ENCODE data around the gene ARHGAP26.

The ARHGAP26 gene

DNA sequence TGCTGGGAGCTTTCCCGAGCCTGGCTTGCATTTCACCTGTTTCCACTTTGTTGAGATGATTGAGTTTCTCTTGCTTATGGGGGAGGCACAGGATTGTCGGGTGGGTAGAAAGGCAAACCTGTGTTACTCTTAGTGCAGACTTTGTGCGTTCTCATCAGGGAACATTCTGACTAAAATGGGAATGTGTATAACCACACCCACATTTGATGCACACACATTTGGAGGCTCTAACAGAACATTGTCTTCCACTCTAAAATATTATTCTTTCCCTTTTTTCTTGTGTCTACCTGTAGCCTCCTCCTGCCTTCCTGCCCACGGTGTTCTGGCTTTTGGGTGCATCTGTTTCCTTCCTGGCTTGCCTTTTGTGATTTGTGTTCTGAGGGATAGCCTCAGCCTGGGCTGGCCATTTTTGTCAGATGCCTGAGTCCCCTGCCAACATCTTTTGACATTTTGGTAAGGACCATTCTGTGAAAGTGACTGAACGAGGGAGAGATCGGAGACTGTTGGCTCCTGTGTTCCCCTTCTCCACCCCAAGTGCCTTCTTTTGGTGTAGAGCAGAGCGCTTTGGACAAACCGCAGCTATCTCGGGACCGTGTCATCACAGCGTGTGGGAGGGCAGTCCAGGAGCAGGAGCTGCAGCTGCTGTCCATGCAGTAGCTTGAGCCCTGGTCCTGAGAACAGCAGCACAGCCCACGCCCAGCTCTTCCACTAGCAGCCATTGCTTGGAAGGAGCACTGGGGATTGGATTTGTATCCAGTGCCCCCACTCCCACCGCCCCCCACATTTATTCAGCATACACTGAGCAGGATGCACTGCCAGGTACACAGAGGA, 101.4 kb downstream of the ARHGAP26 start:
- CTCF ChIA-PET = interaction anchor here (0.9 to 6.1 kb wide), 7 partner anchors 9 to 158 kb away, joined by 3 to 118 read pairs (median 13); partner anchors contain the start of gene ARHGAP26
- no peak for DNase-seq
- no peak overlapping the region for H3K27ac Mint-ChIP-seq
- H3K4me1 Mint-ChIP-seq = peaks cover 8% of the 10 kb centered on the region
- no peaks in the 10 kb centered on the region for H3K27me3 Mint-ChIP-seq
- no peak overlapping the region for H3K4me3 Mint-ChIP-seq
- no peaks in the 10 kb centered on the region for H3K36me3 Mint-ChIP-seq
- H3K9me3 Mint-ChIP-seq = no peaks in the 10 kb centered on the region

- H3K36me3 Mint-ChIP-seq = no peaks in the 10 kb centered on the region
- H3K9me3 Mint-ChIP-seq = no peaks in the 10 kb centered on the region
- DNase-seq = no peak
- H3K4me1 Mint-ChIP-seq = peaks cover 1% of the 10 kb centered on the region
- H3K27ac Mint-ChIP-seq = no peak overlapping the region
- CTCF ChIA-PET = interaction anchor here (2.7 to 6.1 kb wide), 2 partner anchors 16 to 123 kb away, joined by 13 to 118 read pairs; no protein-coding TSS in a partner anchor
- H3K27me3 Mint-ChIP-seq = no peaks in the 10 kb centered on the region
- H3K4me3 Mint-ChIP-seq = no peak overlapping the region
Observed at GRCh38 chr5:142872217-142872616, 102.0 kb downstream of the ARHGAP26 start.

DNA sequence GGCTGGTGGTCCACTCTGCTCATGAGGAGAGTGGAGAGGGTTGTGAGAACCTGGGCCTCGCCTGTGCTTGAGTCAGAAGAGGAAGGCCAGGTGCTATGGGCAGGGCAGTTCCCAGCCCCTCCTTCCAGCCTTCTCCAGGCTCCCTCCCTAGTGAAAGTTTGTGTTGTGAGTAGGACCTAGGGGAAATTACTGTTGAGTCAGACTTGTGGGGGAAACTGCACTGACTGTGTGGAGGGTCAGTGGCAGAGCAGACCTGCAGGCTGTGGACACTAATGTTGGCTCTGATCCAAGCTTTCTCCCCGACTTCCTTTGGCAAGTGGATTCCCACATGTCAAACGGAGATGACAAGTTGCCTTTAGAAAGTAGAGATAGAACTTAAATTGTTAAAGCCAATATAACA, 102.6 kb downstream of the ARHGAP26 start:
- H3K9me3 Mint-ChIP-seq = no peaks in the 10 kb centered on the region
- H3K36me3 Mint-ChIP-seq = no peaks in the 10 kb centered on the region
- H3K4me1 Mint-ChIP-seq = no peaks in the 10 kb centered on the region
- CTCF ChIA-PET = interaction anchor here (1.2 to 12.9 kb wide), 3 partner anchors 8 to 157 kb away, joined by 6 to 217 read pairs (median 15); no protein-coding TSS in a partner anchor
- H3K4me3 Mint-ChIP-seq = no peak overlapping the region
- H3K27me3 Mint-ChIP-seq = no peaks in the 10 kb centered on the region
- DNase-seq = no peak
- no peak overlapping the region for H3K27ac Mint-ChIP-seq

- DNase-seq = no peak
- H3K27me3 Mint-ChIP-seq = no peaks in the 10 kb centered on the region
- no peaks in the 10 kb centered on the region for H3K4me1 Mint-ChIP-seq
- CTCF ChIA-PET = interaction anchor here (0.7 to 12.9 kb wide), 7 partner anchors 9 to 233 kb away, joined by 3 to 217 read pairs (median 5); no protein-coding TSS in a partner anchor
- H3K4me3 Mint-ChIP-seq = no peak overlapping the region
- no peaks in the 10 kb centered on the region for H3K36me3 Mint-ChIP-seq
- H3K27ac Mint-ChIP-seq = no peak overlapping the region
- no peaks in the 10 kb centered on the region for H3K9me3 Mint-ChIP-seq
Observed at GRCh38 chr5:142873831-142874230, 103.7 kb downstream of the ARHGAP26 start.

GRCh38 chr5:142874540-142874939, 104.4 kb downstream of the ARHGAP26 start:
- H3K27ac Mint-ChIP-seq = no peak overlapping the region
- H3K4me3 Mint-ChIP-seq = no peak overlapping the region
- H3K36me3 Mint-ChIP-seq = no peaks in the 10 kb centered on the region
- H3K4me1 Mint-ChIP-seq = no peaks in the 10 kb centered on the region
- CTCF ChIA-PET = interaction anchor here (0.6 to 12.9 kb wide), 7 partner anchors 9 to 234 kb away, joined by 3 to 217 read pairs (median 3); partner anchors contain the start of gene ARHGAP26
- no peaks in the 10 kb centered on the region for H3K9me3 Mint-ChIP-seq
- no peak for DNase-seq
- no peaks in the 10 kb centered on the region for H3K27me3 Mint-ChIP-seq

GRCh38 chr5:142875936-142876335, 105.8 kb downstream of the ARHGAP26 start:
- CTCF ChIA-PET = interaction anchor here (0.8 to 12.9 kb wide), 5 partner anchors 12 to 220 kb away, joined by 3 to 217 read pairs (median 13); no protein-coding TSS in a partner anchor
- Mint-ChIP-seq H3K4me1 (no peaks in the 10 kb centered on the region), H3K36me3 (no peaks in the 10 kb centered on the region), H3K4me3 (no peak overlapping the region), H3K9me3 (no peaks in the 10 kb centered on the region), H3K27me3 (no peaks in the 10 kb centered on the region), H3K27ac (no peak overlapping the region)
- DNase-seq = no peak

GRCh38 chr5:142876817-142877216, 106.6 kb downstream of the ARHGAP26 start:
- no peaks in the 10 kb centered on the region for H3K27me3 Mint-ChIP-seq
- H3K27ac Mint-ChIP-seq = no peak overlapping the region
- no peak overlapping the region for H3K4me3 Mint-ChIP-seq
- CTCF ChIA-PET = interaction anchor here (1.1 to 12.9 kb wide), 5 partner anchors 12 to 221 kb away, joined by 3 to 217 read pairs (median 5); no protein-coding TSS in a partner anchor
- no peaks in the 10 kb centered on the region for H3K36me3 Mint-ChIP-seq
- no peaks in the 10 kb centered on the region for H3K4me1 Mint-ChIP-seq
- DNase-seq = no peak
- H3K9me3 Mint-ChIP-seq = no peaks in the 10 kb centered on the region

DNA sequence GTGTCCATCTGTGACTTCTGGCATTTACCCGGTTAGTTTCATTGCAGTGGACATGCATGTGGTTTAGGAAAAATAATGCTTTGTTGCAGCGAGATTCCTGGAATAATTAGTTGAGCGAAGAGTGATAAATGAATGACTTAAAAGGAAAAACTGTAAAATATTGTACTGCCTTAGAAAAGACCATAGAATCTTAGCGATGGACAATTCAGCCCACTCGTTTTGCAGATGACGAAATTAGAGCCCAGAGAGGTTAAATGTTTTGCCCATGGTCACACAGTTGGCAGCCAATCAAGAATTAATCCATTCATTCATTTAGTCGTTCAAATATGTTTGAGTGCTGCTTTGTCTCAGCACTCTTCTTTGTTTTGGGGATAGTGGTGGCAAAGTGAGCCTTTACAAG, 107.9 kb downstream of the ARHGAP26 start:
- Mint-ChIP-seq H3K36me3 (no peaks in the 10 kb centered on the region), H3K4me3 (no peak overlapping the region), H3K9me3 (no peaks in the 10 kb centered on the region), H3K4me1 (no peaks in the 10 kb centered on the region), H3K27me3 (no peaks in the 10 kb centered on the region), H3K27ac (no peak overlapping the region)
- no peak for DNase-seq
- CTCF ChIA-PET = interaction anchor here (1.1 to 12.9 kb wide), 5 partner anchors 11 to 162 kb away, joined by 3 to 217 read pairs (median 21); no protein-coding TSS in a partner anchor

- no peak overlapping the region for H3K4me3 Mint-ChIP-seq
- H3K27ac Mint-ChIP-seq = no peak overlapping the region
- no peak for DNase-seq
- no peaks in the 10 kb centered on the region for H3K4me1 Mint-ChIP-seq
- no peaks in the 10 kb centered on the region for H3K9me3 Mint-ChIP-seq
- H3K36me3 Mint-ChIP-seq = no peaks in the 10 kb centered on the region
- CTCF ChIA-PET = interaction anchor here (0.7 to 12.9 kb wide), 14 partner anchors 8 to 180 kb away, joined by 3 to 217 read pairs (median 15); no protein-coding TSS in a partner anchor
- no peaks in the 10 kb centered on the region for H3K27me3 Mint-ChIP-seq
Observed at GRCh38 chr5:142878638-142879037, 108.5 kb downstream of the ARHGAP26 start.

GRCh38 chr5:142881076-142881783, 111.1 kb downstream of the ARHGAP26 start:
- Mint-ChIP-seq H3K4me3 (no peak overlapping the region), H3K27me3 (no peaks in the 10 kb centered on the region), H3K36me3 (peaks cover 2% of the 10 kb centered on the region), H3K9me3 (no peaks in the 10 kb centered on the region), H3K4me1 (no peaks in the 10 kb centered on the region), H3K27ac (no peak overlapping the region)
- no peak for DNase-seq
- CTCF ChIA-PET = interaction anchor here (0.9 to 12.9 kb wide), 22 partner anchors 8 to 183 kb away, joined by 3 to 217 read pairs (median 5); partner anchors contain the start of gene ARHGAP26

- Mint-ChIP-seq H3K4me1 (no peaks in the 10 kb centered on the region), H3K27ac (no peak overlapping the region), H3K9me3 (no peaks in the 10 kb centered on the region), H3K4me3 (no peak overlapping the region), H3K36me3 (peaks cover 2% of the 10 kb centered on the region), H3K27me3 (no peaks in the 10 kb centered on the region)
- CTCF ChIA-PET = interaction anchor here (0.9 to 12.9 kb wide), 13 partner anchors 10 to 166 kb away, joined by 3 to 217 read pairs (median 4); partner anchors contain the start of gene ARHGAP26
- no peak for DNase-seq
Observed at GRCh38 chr5:142881784-142882126, 111.6 kb downstream of the ARHGAP26 start.

DNA sequence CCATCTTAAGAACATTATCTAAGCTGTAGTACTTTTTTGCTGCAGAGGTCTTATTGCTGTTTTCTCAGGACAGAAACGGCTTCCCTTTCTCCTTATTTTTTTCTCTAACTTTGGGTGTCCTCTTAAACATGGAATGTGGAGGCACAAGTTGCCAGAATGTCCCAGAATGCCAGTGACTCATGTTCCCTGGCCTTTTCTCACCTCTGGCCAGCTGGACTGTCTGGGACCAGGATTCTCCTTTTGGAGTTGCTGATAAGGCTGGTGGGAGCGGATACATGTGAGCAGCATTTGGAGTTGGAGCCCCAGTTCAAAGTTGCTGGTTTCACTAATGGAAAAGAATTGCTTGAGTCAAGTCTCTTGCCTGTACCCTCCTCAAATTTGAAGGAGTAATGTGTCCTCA, 112.8 kb downstream of the ARHGAP26 start:
- Mint-ChIP-seq H3K27me3 (no peaks in the 10 kb centered on the region), H3K9me3 (no peaks in the 10 kb centered on the region), H3K36me3 (peaks cover 2% of the 10 kb centered on the region), H3K27ac (no peak overlapping the region), H3K4me1 (no peaks in the 10 kb centered on the region), H3K4me3 (no peak overlapping the region)
- CTCF ChIA-PET = interaction anchor here (0.7 to 12.9 kb wide), 8 partner anchors 9 to 167 kb away, joined by 3 to 217 read pairs (median 6); no protein-coding TSS in a partner anchor
- no peak for DNase-seq

DNA sequence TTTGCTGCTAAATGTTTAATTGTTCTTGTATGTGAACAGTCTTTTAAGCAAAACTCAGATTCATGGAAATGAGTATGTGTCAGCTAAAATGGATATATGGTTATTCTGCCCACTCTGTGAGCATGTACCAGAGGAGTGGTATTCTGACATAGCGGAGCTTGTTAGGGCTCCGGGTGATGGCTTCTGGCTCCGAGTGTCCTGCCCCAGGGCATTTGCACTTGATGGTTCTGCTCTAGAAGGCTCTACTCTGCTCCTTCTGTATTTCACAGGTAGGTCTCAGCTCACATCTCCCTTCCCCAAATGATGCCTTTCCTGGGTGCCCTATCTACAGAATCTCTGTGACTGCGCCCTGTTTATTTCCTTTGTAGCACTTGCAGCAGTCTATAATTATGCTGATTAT, 113.3 kb downstream of the ARHGAP26 start:
- Mint-ChIP-seq H3K4me1 (no peaks in the 10 kb centered on the region), H3K27me3 (no peaks in the 10 kb centered on the region), H3K9me3 (no peaks in the 10 kb centered on the region), H3K36me3 (peaks cover 2% of the 10 kb centered on the region), H3K4me3 (no peak overlapping the region), H3K27ac (no peak overlapping the region)
- no peak for DNase-seq
- CTCF ChIA-PET = interaction anchor here (0.7 to 12.9 kb wide), 7 partner anchors 10 to 168 kb away, joined by 3 to 217 read pairs (median 5); no protein-coding TSS in a partner anchor

DNA sequence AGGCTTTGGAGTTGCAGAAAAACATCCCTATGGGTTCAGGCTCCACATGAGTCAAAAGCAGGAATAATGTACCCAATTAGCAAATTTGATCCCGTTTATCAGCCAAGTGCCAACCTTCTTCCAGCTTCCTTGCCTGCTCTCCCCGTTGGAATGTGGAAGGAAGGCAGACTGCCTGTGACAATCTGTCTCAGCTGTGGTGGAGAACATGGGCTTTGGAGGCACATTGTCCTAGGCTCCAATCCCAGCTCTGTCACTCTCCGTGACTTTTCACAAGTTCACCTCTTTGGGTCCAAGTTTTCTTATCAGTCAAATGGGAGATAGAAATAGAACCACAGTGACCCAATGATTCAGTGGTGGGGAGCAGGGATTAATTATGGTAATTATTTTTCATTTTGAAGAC, 113.9 kb downstream of the ARHGAP26 start:
- no peak for DNase-seq
- Mint-ChIP-seq H3K27me3 (no peaks in the 10 kb centered on the region), H3K36me3 (peaks cover 2% of the 10 kb centered on the region), H3K27ac (no peak overlapping the region), H3K4me1 (no peaks in the 10 kb centered on the region), H3K9me3 (no peaks in the 10 kb centered on the region), H3K4me3 (no peak overlapping the region)
- CTCF ChIA-PET = interaction anchor here (1.1 to 12.9 kb wide), 6 partner anchors 10 to 168 kb away, joined by 3 to 217 read pairs (median 6); no protein-coding TSS in a partner anchor

All from activated naive CD4-positive, alpha-beta T cell treated with anti-CD3 and anti-CD28 coated beads, Interleukin-2, amount 10 ng/mL, durations not matched to agents 7 days and 5 days (primary cell).